T-helper 17 cell (primary cell): Measurements from ENCODE around the gene LRCH4. TPM values are rescaled to one million over a fixed set of nuclear protein-coding genes. Genes with fewer than 3 reads are reported as not detected.
A peak's percentile ranks its signal among the peaks of the same experiment; 100 is the strongest.

Experiments
- ATAC-seq: fragments of 150-1000 bp; cut with Tn5 transposase; 2 replicates; pipeline ENCODE4 v1.10.0; 2021; ENCODE audit warnings: mild to moderate bottlenecking, moderate library complexity
- DNase-seq, 3 donors: peaks; one replicate each; pipeline versions ENCODE4 v3.0.0 to v3.0.0-alpha.2; 2020 to 2021
- H3K9me3 ChIP-seq: one replicate; pipeline ENCODE4 v1.7.0; 2013; ENCODE audit warnings: low read length, mild to moderate bottlenecking; ENCODE audit not compliant: control insufficient read depth, poor library complexity, severe bottlenecking
- H3K27ac Mint-ChIP-seq: one replicate; pipeline ENCODE4 v1.8.0; 2022; ENCODE audit warnings: mild to moderate bottlenecking, moderate library complexity, mixed read lengths
- H3K27me3 Mint-ChIP-seq: one replicate; pipeline ENCODE4 v1.8.0; 2022; ENCODE audit warnings: mixed read lengths
- H3K36me3 Mint-ChIP-seq: one replicate; pipeline ENCODE4 v1.8.0; 2022; ENCODE audit warnings: low read depth, mixed read lengths
- H3K4me1 Mint-ChIP-seq: one replicate; pipeline ENCODE4 v1.8.0; 2022; ENCODE audit warnings: mild to moderate bottlenecking, mixed read lengths
- H3K4me3 Mint-ChIP-seq: one replicate; pipeline ENCODE4 v1.8.0; 2022; ENCODE audit warnings: mild to moderate bottlenecking, moderate library complexity, mixed read lengths
- total RNA-seq, 4 donors: library from RNA in 2 of 4; stranded (reverse) in 2 of 4; gene quantifications; one replicate each; pipeline ENCODE4 v1.2.3 and lab custom pipeline; 2022 to 2026

The LRCH4 gene
- total RNA-seq, 2 donors from 2014 or later, result 284 to 305 TPM

DNA sequence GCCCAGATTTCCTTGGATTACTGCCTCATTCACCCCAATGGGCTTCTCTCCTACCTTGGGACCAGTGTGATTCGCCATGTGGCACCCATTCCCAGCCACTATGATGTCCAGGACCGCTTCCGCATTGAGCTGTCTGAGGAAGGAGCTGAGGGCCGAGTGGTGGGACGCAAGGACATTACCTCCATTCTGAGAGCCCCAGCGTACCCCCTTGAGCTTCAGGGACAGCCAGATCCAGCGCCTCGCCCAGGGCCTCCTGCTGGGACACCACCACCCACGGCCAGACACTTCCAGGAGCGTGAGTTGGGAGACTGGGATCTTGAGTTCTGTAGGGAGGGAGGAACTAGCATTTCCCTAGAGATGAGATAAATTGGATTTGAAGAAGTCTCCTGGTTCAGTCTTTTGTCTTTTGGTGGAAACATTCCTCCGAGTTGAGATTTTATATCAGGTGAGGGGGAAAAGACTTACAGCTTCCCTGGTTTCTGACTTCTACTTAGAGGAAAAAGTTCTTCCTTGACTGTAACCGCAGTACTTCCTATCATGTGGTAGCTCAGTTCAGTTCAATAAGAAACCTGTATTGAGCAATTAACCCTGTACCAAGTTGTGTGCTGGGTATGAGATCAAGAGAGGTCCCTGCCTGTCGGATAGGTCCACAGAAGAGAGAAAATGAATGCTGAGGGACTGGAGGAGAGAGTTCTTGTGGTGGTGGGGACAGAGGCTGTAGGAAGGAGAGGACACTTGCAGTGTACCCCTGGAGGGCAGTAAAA is 27.7 kb upstream of the LRCH4 start:
- H3K27me3 Mint-ChIP-seq, result no peaks in the 10 kb centered on the region
- H3K4me1 Mint-ChIP-seq, result peaks cover 20% of the 10 kb centered on the region
- H3K36me3 Mint-ChIP-seq, result peaks cover 3% of the 10 kb centered on the region
- no peaks in the 10 kb centered on the region for H3K9me3 ChIP-seq
- peak overlapping the region; percentile 97 for H3K27ac Mint-ChIP-seq
- ATAC-seq (no peak), DNase-seq (no peak)
- H3K4me3 Mint-ChIP-seq, result peak overlapping the region; percentile 97

DNA sequence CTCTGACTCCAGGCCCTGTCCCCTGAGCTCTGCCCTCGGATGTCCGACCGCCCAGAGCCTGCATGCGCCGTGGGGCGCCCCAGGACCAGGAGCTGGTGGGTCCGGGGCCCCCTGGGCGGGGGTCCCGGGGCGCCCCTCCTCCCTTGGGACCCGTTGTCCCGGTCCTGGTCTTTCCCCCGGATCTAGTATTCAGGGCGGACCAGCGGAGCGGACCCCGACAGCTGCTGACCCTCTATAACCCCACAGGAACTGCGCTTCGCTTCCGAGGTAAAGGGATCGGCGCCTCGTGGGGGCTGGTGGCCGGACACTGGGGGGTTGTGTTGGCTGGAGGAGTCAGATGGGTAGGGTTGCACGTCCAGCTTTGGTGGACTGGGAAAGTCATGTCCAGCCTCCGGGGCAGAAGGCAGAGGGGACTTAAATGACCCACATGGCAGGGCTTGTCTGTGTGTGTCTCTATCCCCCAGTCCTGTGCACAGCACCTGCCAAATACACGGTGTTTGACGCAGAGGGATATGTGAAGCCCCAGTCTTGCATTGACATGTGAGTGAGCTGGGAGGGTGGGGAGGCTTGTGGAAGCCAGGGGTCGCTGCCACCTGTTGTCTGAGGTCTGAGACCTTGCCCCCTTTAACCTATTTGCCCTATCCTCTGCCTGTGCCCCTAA is 26.9 kb upstream of the LRCH4 start:
- H3K27me3 Mint-ChIP-seq, result no peaks in the 10 kb centered on the region
- peaks cover 20% of the 10 kb centered on the region for H3K4me1 Mint-ChIP-seq
- peak overlapping the region; percentile 97 for H3K27ac Mint-ChIP-seq
- no peak for DNase-seq
- H3K36me3 Mint-ChIP-seq, result peaks cover 3% of the 10 kb centered on the region
- no peaks in the 10 kb centered on the region for H3K9me3 ChIP-seq
- no peak for ATAC-seq
- H3K4me3 Mint-ChIP-seq, result peak overlapping the region; percentile 97

DNA sequence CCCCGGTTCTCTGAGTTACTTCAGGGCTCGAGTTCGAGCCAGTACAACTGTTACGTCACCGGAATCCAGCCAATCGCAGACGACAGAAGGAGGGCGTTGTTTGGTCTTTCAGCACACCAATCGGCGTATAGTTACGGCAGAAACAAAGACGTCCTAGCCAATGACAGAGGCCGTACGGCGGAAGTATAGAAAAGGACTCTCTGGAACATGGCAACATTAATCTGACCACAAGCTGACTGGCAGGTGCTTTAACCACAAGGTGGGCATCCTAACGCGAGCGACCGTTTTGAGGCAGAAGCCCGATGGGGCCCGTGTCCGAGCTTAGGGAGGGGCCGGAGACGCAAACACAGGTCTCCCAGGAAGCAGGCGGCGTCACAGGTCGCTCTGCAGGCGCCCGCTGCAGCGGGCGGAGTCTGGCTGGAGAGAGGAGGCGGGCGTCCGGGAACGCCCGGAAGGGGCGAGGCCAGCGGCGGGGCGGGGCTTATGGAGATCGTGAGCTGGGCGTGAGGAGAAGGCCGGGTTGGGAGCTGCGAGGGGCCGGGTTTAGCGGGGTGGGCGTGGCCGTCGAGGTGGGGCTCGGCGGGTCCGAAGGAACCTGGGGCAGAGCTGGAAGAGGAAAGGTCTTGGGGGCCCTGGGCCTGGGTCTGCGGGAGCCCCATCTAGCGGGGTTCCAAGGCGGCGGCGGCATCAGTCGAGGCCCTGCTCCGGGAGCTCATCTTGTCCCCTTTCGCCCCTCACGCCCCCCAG is 26.2 kb upstream of the LRCH4 start, which contains the start of gene MOSPD3:
TSS of gene MOSPD3 (plus strand) at position 558 of the 747 bp plus-strand sequence. CDS start 252 bp downstream, outside the sequence.
- Mint-ChIP-seq H3K27me3 (no peaks in the 10 kb centered on the region), H3K27ac (peak within 1 kb of the TSS; percentile 97), H3K4me3 (peak within 1 kb of the TSS; percentile 97), H3K4me1 (peaks cover 22% of the 10 kb centered on the region), H3K36me3 (peaks cover 3% of the 10 kb centered on the region)
- peak; percentile 91 for ATAC-seq
- DNase-seq, result peak; percentile 95 to 98 (median 97)
- H3K9me3 ChIP-seq, result no peaks in the 10 kb centered on the region

DNA sequence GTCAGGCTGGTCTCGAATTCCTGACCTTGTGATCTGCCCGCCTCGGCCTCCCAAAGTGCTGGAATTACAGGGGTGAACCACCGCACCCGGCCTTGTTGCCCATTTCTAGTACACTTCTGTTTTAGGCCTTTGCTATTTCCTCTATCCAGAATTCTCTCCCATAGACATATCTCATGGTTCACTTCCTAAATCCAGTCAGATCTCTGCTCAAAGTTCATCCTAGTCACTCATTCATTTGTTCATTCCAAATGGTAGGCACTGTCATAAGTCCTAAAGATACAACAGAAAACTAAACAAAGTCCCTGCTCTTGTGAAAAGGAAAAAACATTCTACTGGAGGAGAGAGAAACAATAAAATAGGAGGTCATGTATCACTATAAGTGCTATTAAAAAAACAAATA is 24.0 kb upstream of the LRCH4 start:
- DNase-seq (no peak), ATAC-seq (no peak)
- no peaks in the 10 kb centered on the region for H3K9me3 ChIP-seq
- no peak overlapping the region for H3K4me3 Mint-ChIP-seq
- H3K4me1 Mint-ChIP-seq, result peaks cover 29% of the 10 kb centered on the region
- peaks cover 3% of the 10 kb centered on the region for H3K36me3 Mint-ChIP-seq
- H3K27me3 Mint-ChIP-seq, result no peaks in the 10 kb centered on the region
- no peak overlapping the region for H3K27ac Mint-ChIP-seq

DNA sequence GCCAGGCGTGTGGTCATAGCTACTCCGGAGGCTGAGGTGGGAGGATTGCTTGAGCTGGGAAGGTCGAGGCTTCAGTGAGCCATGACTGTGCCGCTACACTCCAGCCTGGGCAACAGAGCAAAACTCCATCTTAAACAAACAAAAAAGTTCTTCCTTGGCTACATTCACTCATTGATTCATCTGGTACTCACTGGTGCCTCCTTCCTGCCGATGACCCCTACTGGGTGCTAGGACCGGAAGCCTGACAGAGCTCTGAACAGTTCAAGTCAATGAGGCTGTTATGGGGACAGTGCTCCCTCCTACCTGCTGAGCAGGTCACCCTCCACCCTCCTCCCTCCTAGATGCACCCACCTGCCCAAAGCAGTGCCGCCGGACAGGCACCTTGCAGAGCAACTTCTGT is 21.2 kb upstream of the LRCH4 start:
- ATAC-seq, result no peak
- Mint-ChIP-seq H3K36me3 (no peaks in the 10 kb centered on the region), H3K4me3 (no peak overlapping the region), H3K27ac (no peak overlapping the region), H3K27me3 (no peaks in the 10 kb centered on the region), H3K4me1 (peaks cover 27% of the 10 kb centered on the region)
- DNase-seq, result no peak
- no peaks in the 10 kb centered on the region for H3K9me3 ChIP-seq

DNA sequence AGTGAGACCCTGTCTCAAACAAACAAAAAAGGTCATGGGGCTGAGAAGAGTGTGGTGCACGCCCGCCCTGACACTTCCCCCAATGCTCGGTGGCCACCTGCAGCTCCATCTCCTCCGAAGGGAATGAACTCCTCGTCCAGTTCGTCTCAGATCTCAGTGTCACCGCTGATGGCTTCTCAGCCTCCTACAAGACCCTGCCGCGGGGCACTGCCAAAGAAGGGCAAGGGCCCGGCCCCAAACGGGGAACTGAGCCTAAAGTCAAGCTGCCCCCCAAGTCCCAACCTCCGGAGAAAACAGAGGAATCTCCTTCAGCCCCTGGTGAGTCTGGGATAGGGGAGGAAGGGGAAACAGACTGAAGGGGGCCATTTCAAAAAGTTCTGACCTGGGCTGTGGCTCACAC is 20.4 kb upstream of the LRCH4 start:
- no peak overlapping the region for H3K27ac Mint-ChIP-seq
- H3K4me3 Mint-ChIP-seq, result no peak overlapping the region
- no peak for ATAC-seq
- H3K36me3 Mint-ChIP-seq, result no peaks in the 10 kb centered on the region
- H3K9me3 ChIP-seq, result no peaks in the 10 kb centered on the region
- H3K4me1 Mint-ChIP-seq, result peaks cover 25% of the 10 kb centered on the region
- DNase-seq, result no peak
- H3K27me3 Mint-ChIP-seq, result no peaks in the 10 kb centered on the region

DNA sequence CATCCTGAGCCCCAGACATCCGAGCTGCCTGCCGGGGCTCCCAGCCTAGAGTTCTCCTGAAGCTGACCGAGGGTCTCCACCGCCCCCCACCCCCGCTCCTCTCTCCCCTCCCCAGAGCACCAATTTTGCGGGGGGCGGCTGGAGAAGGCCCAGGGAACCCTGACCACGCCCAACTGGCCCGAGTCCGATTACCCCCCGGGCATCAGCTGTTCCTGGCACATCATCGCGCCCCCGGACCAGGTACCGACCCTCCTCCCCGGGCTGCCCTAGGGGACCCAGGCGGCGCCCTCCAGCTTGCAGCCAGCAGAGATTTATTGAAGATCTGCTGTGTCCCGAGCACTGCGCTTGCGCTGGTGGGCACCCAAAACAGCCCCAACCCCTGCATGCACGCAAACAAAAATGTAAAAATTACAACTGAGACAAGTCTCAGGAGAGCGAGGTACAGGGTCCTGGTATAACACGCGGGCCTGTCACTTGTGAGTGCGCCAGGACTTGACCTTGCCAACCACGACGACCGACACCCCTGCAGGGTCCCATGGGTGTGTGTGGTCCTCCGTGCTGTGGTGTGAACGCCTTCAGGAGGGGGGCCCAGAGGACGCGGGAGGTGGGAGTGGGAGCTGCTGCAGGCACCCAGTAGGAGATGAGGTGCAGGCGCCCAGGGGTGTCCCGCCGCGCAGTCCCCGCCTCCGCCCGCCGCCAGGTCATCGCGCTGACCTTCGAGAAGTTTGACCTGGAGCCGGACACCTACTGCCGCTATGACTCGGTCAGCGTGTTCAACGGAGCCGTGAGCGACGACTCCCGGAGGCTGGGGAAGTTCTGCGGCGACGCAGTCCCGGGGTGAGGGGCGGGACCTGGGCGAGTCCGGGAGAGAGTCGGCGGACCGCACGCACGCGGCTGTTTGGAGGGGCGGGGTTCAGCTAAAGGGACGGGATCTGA is 19.3 kb upstream of the LRCH4 start:
- H3K27me3 Mint-ChIP-seq, result no peaks in the 10 kb centered on the region
- no peaks in the 10 kb centered on the region for H3K9me3 ChIP-seq
- ATAC-seq (peak; percentile 39), DNase-seq (peak in 2 of 3 donors; percentile 38 to 39)
- peaks cover 23% of the 10 kb centered on the region for H3K4me1 Mint-ChIP-seq
- H3K27ac Mint-ChIP-seq, result peak overlapping the region; percentile 4
- H3K4me3 Mint-ChIP-seq, result peak overlapping the region; percentile 90
- H3K36me3 Mint-ChIP-seq, result no peaks in the 10 kb centered on the region

DNA sequence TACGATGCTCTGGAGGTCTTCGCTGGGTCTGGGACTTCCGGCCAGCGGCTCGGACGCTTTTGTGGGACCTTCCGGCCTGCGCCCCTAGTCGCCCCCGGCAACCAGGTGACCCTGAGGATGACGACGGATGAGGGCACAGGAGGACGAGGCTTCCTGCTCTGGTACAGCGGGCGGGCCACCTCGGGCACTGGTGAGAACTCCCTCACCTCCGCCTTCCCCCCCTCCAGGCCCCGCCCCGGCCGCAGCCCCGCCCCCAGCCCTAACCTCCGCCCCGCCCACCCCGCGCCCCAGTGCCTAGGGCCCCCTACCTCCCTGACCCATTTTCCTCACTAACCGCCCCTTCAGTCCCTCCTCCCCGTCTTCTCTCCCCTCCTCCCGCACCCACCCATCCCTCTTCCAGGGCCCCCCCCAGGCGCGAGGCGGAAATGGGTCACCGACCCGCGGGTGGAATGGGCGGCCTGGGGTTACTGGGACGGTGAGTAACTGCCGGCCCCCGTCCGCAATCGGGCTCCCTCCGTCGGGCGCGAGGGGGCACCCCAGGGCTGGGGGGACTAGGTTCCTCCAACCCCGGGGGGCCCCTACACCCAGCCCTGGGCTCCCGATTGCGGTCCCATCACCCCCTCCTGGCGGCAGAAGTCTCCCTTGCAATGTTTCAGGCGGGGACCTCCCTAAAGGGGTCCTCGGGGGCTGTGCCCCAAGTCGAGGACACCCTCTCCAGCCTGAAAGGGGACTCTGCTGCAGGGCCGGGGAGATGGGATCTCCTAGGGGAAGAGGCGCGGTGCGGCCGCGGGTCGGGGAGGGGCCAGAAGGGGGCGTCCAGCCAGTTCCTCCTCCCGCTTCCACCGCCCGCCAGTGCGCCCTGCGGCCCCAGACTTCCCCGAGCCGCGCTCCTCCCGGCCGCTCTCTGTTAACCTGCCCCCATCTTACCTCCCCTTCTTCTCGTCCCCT is 18.4 kb upstream of the LRCH4 start:
- H3K27me3 Mint-ChIP-seq, result no peaks in the 10 kb centered on the region
- no peaks in the 10 kb centered on the region for H3K36me3 Mint-ChIP-seq
- no peaks in the 10 kb centered on the region for H3K9me3 ChIP-seq
- H3K27ac Mint-ChIP-seq, result no peak overlapping the region
- H3K4me1 Mint-ChIP-seq, result peaks cover 20% of the 10 kb centered on the region
- peak overlapping the region; percentile 90 for H3K4me3 Mint-ChIP-seq
- ATAC-seq (peak; percentile 75), DNase-seq (peak; percentile 51 to 78 (median 76))

DNA sequence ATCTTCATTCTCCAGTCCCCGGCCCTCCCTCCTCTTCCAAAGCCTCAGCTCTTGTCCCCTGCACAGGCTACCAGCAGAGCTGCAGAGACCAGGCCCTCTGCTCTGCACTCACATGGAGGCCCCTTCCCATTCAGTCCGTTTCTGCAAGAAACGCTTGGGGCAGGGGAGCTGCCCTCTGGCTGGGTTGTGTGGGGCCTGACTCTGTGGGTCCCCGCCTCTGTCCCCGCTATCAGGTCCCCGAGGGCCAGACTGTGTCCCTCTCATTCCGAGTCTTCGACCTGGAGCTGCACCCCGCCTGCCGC is 17.7 kb upstream of the LRCH4 start:
- Mint-ChIP-seq H3K27me3 (no peaks in the 10 kb centered on the region), H3K4me3 (peak overlapping the region; percentile 90), H3K4me1 (peaks cover 20% of the 10 kb centered on the region), H3K36me3 (no peaks in the 10 kb centered on the region), H3K27ac (no peak overlapping the region)
- ATAC-seq (peak; percentile 16), DNase-seq (no peak)
- no peaks in the 10 kb centered on the region for H3K9me3 ChIP-seq

DNA sequence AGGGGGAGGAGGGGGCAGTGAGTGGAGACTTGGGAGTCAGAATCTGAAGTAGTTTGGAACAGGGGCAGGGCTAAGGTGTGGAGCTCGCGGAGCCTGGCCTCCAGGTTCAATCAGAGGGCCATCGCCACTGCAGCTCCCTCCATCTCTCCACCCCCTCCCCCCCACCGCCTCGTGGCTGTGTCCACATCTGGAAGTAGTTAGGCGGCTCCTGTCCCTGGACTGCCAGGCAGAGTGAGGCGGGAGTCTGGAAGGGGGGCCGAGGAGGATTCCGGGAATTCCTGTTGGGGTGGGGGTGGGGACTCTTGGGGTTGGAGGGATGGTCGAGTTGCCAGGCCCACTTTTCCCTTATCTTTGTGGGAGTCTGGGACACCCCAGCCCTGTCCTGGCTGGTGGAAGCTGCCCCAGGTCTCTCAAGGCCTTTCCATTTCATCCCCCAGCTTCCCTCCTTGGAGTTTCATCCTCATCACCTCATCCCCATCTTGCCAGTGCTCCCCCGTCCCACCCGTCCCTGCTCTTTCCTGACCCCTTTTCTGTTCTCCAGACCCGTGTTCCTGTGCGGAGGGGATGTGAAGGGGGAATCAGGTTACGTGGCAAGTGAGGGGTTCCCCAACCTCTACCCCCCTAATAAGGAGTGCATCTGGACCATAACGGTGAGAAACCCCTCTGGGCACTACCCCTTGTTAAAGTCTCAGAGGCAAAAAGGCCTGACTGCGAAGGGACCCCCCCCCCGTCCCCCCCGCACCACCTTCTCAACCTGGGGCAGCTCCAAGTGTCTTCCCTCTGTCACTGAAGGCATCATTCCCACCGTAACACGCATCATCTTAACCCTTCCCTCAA is 17.2 kb upstream of the LRCH4 start:
- Mint-ChIP-seq H3K27ac (no peak overlapping the region), H3K36me3 (no peaks in the 10 kb centered on the region), H3K27me3 (no peaks in the 10 kb centered on the region), H3K4me3 (peak overlapping the region; percentile 90), H3K4me1 (peaks cover 23% of the 10 kb centered on the region)
- ATAC-seq (no peak), DNase-seq (no peak)
- H3K9me3 ChIP-seq, result no peaks in the 10 kb centered on the region

DNA sequence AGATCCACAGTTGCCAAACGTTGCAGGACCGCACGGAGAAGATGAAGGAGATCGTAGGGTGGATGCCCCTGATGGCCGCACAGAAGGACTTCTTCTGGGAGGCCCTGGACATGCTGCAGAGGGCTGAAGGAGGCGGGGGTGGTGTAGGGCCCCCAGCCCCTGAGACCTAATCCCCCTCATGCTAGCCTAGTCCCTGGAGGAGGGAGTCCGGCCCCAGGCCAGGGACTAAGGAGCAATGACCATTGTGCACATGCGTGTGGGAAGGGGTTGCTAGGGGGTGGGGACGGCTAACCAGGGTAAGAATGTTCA is 14.8 kb upstream of the LRCH4 start:
- no peaks in the 10 kb centered on the region for H3K27me3 Mint-ChIP-seq
- ATAC-seq, result no peak

More for the DNA sequence above, 14.8 kb upstream of the LRCH4 start:
- Mint-ChIP-seq H3K36me3 (no peaks in the 10 kb centered on the region), H3K4me1 (peaks cover 23% of the 10 kb centered on the region), H3K4me3 (no peak overlapping the region), H3K27ac (no peak overlapping the region)
- H3K9me3 ChIP-seq, result no peaks in the 10 kb centered on the region
- DNase-seq, result no peak
